COLO668 (cell line): Measurements from ENCODE around the gene L3MBTL4.

Experiments used
- DNase-seq: peaks from one replicate; lab custom pipeline; 2025; ENCODE audit not compliant: unreplicated experiment; lab: John Stamatoyannopoulos, UW

Gene L3MBTL4

GRCh38 chr18:6366776-6367175, 47.9 kb downstream of the L3MBTL4 start:
- no peak for DNase-seq

GRCh38 chr18:6365385-6365784, 49.3 kb downstream of the L3MBTL4 start:
- no peak for DNase-seq

GRCh38 chr18:6363216-6363615, 51.5 kb downstream of the L3MBTL4 start:
- no peak for DNase-seq

GRCh38 chr18:6362559-6363129, 52.1 kb downstream of the L3MBTL4 start:
- no peak for DNase-seq

GRCh38 chr18:6357668-6358067, 57.0 kb downstream of the L3MBTL4 start:
- DNase-seq, result no peak

GRCh38 chr18:6355789-6356589, 58.7 kb downstream of the L3MBTL4 start:
- DNase-seq, result no peak

- DNase-seq, result no peak
These were observed 62.4 kb downstream of the L3MBTL4 start for GRCh38 chr18:6352275-6352674.

- no peak for DNase-seq
These were observed 71.7 kb downstream of the L3MBTL4 start for GRCh38 chr18:6342990-6343389.

- no peak for DNase-seq
These were observed 73.0 kb downstream of the L3MBTL4 start for GRCh38 chr18:6341709-6342108.

- DNase-seq, result no peak
These were observed 73.4 kb downstream of the L3MBTL4 start for GRCh38 chr18:6341303-6341702.

- no peak for DNase-seq
These were observed 74.6 kb downstream of the L3MBTL4 start for GRCh38 chr18:6340121-6340520.

GRCh38 chr18:6336239-6336638, 78.5 kb downstream of the L3MBTL4 start:
- no peak for DNase-seq

- no peak for DNase-seq
These were observed 80.7 kb downstream of the L3MBTL4 start for GRCh38 chr18:6333981-6334380.

GRCh38 chr18:6331872-6332271, 82.8 kb downstream of the L3MBTL4 start:
- DNase-seq, result no peak

GRCh38 chr18:6330786-6331185, 83.9 kb downstream of the L3MBTL4 start:
- no peak for DNase-seq

GRCh38 chr18:6328621-6329010, 86.1 kb downstream of the L3MBTL4 start:
- DNase-seq, result no peak

- no peak for DNase-seq
These were observed 86.7 kb downstream of the L3MBTL4 start for GRCh38 chr18:6327895-6328620.

GRCh38 chr18:6327485-6327884, 87.2 kb downstream of the L3MBTL4 start:
- no peak for DNase-seq

GRCh38 chr18:6326566-6326965, 88.1 kb downstream of the L3MBTL4 start:
- no peak for DNase-seq

- no peak for DNase-seq
These were observed 91.3 kb downstream of the L3MBTL4 start for GRCh38 chr18:6323319-6323889.

GRCh38 chr18:6315517-6316331, 99.0 kb downstream of the L3MBTL4 start:
- DNase-seq, result no peak
